Epithelial cell of esophagus (primary cell): ENCODE results near the gene AHDC1.
"Not testable (repeated sequence)": the region's sequence is repeated elsewhere in the genome, so short reads cannot be mapped to it uniquely, and the experiment has no call there.

Experiments used
- DNase-seq: peaks from one replicate; pipeline ENCODE4 v3.0.0; 2010; ENCODE audit warnings: low read depth
- H3K4me3 ChIP-seq: 2 replicates; pipeline ENCODE4 v1.5.1; 2011; ENCODE audit warnings: mild to moderate bottlenecking, low read length, control low read depth
- TF ChIP-seq, protein P1 (sequence below): IDR thresholded peaks from 2 replicates; pipeline ENCODE4 v1.5.1; 2011; ENCODE audit warnings: low read depth, mild to moderate bottlenecking, low read length, control low read depth, inconsistent platforms; ENCODE audit not compliant: insufficient read depth; ENCODE audit errors: missing control alignments

AHDC1 gene

DNA sequence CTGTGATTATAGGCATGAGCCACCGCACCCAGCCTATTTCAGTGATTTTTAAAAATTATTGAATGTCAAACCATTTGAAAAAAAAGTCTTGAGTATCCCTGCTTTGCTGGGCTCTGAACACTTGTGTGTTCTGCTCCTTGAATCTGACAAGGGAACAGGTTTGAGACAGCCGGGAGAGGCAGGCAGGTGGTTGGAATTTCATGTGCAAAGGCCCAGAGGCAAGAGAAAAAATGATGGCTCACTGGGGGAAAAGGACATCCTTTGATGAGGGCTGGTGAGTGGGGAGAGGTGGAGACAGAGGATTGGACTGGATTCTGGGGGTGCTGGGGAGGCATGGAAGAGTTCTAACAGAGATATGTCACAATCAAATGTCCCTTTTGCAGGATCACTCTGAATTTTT is 100.9 kb downstream of the AHDC1 start:
- no peak overlapping the region for H3K4me3 ChIP-seq
- TF ChIP-seq, protein P1, sequence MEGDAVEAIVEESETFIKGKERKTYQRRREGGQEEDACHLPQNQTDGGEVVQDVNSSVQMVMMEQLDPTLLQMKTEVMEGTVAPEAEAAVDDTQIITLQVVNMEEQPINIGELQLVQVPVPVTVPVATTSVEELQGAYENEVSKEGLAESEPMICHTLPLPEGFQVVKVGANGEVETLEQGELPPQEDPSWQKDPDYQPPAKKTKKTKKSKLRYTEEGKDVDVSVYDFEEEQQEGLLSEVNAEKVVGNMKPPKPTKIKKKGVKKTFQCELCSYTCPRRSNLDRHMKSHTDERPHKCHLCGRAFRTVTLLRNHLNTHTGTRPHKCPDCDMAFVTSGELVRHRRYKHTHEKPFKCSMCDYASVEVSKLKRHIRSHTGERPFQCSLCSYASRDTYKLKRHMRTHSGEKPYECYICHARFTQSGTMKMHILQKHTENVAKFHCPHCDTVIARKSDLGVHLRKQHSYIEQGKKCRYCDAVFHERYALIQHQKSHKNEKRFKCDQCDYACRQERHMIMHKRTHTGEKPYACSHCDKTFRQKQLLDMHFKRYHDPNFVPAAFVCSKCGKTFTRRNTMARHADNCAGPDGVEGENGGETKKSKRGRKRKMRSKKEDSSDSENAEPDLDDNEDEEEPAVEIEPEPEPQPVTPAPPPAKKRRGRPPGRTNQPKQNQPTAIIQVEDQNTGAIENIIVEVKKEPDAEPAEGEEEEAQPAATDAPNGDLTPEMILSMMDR, result no peak
- no peak for DNase-seq

DNA sequence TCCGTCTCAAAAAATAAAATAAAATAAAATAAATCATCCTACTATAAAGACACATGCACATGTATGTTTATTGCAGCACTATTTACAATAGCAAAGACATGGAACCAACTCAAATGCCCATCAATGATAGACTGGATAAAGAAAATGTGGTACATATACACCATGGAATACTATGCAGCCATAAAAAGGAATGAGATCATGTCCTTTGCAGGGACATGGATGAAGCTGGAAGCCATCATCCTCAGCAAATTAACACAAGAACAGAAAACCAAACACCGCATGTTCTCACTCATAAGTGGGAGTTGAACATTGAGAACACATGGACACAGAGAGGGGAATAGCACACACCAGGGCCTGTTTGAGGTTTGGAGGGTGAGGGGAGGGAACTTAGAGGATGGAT is 102.8 kb downstream of the AHDC1 start:
- not testable (repeated sequence) for H3K4me3 ChIP-seq, DNase-seq

DNA sequence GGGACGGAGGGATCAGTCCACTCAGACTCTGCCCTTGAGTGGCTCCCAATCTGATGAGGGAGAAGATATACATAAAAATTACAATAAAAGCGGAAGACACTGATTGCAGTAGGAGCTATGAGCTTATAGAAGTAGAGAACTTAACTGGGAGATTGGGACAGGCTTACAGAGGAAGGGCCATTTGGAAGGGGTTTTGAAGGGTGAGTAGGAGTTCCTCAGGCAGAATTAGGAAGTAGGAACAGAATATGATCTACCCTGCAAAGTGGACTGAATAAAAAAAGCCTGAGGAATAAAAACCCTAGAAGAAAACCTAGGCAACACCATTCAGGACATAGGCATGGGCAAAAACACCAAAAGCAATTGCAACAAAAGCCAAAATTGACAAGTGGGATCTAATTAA is 104.8 kb downstream of the AHDC1 start:
- no peak for DNase-seq
- TF ChIP-seq, protein P1, result no peak
- H3K4me3 ChIP-seq, result no peak overlapping the region

DNA sequence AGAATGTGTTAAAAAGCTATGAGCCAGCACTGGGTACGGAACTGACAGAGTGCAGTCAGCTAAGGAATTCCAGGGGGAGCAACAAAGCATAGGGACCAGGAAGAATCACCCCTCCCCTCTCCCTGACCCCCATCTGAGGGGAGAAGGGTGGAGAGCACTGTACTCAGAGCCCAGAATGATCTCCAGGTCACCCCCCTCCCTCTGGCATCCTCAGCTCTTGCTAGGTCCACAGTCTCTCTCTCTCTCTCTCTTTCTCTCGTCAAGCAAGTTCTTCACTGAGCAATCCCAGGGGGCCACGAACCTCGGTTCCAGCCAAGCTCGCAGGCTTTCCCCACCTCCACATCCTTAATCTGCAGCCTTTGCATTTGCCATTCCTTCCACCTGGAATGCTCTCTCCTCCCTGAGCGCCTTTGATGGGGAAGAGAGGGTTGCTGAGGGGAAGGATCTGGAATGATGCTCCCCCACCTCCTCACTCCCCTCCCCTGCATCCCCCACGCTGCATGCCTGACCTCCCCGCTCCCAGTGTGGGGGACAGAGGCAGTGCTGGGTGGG is 107.3 kb downstream of the AHDC1 start:
- H3K4me3 ChIP-seq, result no peak overlapping the region
- TF ChIP-seq, protein P1, result peak; percentile 42
- DNase-seq, result no peak

DNA sequence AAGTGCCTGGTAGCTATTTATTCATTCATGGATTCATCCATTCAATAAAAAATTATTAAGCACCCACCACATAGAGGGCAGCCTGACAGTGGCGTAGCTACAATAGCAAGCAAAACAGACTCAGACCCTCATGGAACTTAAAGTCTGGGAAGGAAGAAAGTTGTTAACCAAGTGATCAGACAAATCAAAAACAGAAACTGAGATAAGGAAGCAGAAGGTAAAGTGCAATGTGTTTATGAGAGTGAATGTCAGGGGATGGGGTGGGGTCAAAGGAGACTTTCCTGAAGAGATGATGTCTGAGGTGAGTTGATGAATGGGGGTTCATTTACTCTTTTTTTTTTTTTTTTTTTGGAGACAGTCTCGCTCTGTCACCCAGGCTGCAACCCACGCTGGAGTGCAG is 111.1 kb downstream of the AHDC1 start:
- no peak for DNase-seq
- H3K4me3 ChIP-seq, result no peak overlapping the region
- TF ChIP-seq, protein P1, result no peak

DNA sequence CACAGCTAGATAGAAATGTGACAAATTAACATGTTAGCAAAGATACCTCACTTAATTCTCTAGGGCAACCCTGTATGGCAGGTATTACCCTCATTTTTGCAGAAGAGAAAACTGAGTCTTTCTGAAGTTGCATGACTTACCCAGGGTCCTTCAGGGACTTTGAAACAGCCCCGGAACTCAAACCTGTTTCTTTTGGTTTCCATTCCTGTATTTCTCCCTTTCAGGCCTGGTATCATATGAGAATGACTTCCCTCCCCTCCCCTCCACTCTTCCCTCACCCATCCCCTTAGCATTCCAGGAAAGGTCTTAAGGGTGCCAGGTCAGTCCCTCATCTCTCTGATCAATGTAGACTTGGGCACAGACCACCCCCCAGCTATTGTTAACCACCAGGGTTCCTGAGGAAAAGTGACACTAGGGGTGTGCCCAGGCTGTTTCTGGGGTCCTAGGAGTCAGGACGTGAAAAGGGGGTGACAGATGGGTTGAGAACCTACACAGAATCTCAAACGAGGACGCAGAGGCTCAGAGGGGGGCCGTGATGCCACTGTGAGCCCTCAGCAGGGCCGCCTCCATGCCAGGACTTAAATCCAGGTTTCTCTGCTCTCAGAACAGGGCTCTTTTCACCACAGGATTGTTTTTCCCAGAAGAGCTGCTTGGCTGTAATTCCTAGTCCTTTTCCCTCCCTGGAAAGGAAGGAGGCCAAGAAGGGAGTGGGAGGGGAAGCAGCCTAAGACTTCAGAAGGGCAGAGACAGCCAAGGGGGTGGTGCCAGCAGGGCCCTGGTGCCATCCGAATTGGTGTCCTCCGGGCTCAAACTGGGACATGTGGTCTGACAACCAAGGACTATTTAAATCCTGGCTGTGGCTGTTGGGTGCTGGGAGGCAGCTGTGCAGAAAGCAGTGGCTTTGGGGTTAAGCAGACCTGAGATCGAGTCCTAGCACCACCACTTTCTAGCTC is 111.9 kb downstream of the AHDC1 start:
- no peak for DNase-seq
- H3K4me3 ChIP-seq, result no peak overlapping the region
- TF ChIP-seq, protein P1, result no peak

DNA sequence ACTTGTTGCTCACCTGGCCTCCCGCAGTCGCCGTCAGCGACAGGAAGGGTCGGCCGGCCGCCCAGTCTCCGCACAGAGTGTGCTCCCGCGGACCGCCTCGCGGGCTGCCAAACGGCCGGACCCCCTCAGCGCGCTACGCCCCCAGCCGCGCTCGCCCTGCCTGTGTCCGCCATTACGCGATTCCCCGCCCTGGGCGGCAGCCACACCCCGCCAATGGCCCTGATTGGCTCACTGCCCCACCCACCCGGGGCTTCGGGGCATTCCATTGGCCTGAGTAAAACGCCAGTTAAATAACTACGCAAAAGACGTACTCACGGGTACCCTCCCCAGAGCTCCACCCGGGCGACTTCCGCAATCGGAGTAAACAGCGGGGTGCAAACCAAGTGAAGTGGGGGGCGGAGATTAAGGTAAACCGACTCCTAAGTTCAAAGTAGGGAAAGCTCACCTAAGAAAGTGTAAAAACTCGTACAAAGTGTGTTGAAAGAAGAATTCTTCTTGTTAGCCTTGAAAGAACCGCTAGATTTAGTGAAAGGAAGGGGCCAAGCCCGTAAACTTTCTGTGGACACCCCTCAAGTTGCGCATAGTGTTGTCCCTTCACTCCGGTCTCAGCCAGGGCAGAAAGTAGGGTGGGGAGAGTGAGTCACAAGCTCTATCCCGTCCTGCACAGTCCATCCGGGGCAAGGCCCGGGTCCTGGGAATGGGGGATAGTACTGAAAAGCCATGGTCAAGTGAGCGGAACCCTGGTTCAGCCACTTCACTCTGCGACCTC is 113.8 kb downstream of the AHDC1 start, which contains the start of gene WASF2:
TSS of gene WASF2 (minus strand) at position 195 of the 769 bp plus-strand sequence. CDS start 61,277 bp downstream, outside the sequence.
- peak within 1 kb of the TSS; percentile 100 for H3K4me3 ChIP-seq
- TF ChIP-seq, protein P1, result no peak
- DNase-seq, result peak; percentile 97
